Thyroid gland (tissue), 4 donors: ENCODE data around the gene TYW1B.
"Not testable (repeated sequence)": the region's sequence is repeated elsewhere in the genome, so short reads cannot be mapped to it uniquely, and the experiment has no call there.

Experiments used
- CTCF ChIP-seq, 6 experiments: fragments of 200-600 bp in 3 of 6; fragments of 450-650 bp in 3 of 6; sonication (generic) in 3 of 6; IDR thresholded peaks; one replicate each; pipeline ENCODE4 v1.5.1; 2016 to 2019; ENCODE audit warnings: antibody characterized with exemption in 6 of 6, mild to moderate bottlenecking in 2 of 6, inconsistent platforms in 1 of 6, moderate library complexity in 1 of 6
- POLR2A ChIP-seq, 2 donors: fragments of 450-650 bp; IDR thresholded peaks; one replicate each; pipeline ENCODE4 v1.6.1; 2017; ENCODE audit warnings: antibody characterized with exemption in 2 of 2, mild to moderate bottlenecking in 2 of 2, moderate library complexity in 1 of 2

GRCh38 chr7:72544531-72544930 lies 283.5 kb downstream of the TYW1B start:
- TF ChIP-seq POLR2A, CTCF (IDR thresholded peaks at IDR 0.05): not testable (repeated sequence)
